HG02884 (cell line): ENCODE results near the gene HIVEP2.

Experiments
- ATAC-seq: cut with Tn5 transposase; IDR thresholded peaks from one replicate; pipeline ENCODE4 v1.9.1; 2021; ENCODE audit warnings: mild to moderate bottlenecking, moderate library complexity; ENCODE audit not compliant: unreplicated experiment

HIVEP2 gene

DNA sequence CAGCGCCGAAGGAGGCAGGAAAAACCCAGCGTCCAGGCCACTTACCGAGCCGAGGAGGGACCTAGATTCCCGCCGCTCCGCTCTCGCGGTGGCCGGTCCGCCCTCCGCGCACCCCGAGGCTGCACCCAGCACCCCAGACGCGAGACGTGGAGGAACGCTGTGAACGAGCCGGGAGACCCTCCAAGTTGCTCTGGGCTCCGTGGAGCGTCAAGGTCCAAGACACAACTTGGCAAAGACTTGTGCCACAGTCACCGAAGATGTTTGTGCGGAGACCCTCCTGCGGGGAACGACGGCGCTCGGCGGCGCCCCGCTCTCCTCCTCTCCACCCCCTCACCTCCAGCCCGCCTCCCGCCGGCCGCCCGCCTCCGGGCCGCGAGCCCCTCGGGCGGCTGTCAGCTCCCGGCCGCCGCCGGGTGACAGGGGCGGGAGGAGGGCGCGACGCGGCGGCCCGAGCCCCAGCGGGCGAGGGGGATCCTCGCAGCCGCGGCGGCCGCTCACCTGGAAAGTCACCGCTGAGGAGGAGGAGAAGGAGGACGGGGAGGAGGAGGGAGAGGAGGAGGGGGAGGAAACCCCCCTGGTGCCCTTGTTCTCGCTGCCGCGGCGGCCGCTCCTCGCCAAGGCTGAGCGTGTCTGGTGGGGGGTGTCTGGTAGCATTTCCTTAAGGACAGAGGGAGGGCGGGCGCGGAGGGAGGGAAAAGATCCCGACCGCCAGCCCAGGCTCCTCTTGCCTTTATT lies 637 bp upstream of the HIVEP2 start:
- no peak for ATAC-seq

DNA sequence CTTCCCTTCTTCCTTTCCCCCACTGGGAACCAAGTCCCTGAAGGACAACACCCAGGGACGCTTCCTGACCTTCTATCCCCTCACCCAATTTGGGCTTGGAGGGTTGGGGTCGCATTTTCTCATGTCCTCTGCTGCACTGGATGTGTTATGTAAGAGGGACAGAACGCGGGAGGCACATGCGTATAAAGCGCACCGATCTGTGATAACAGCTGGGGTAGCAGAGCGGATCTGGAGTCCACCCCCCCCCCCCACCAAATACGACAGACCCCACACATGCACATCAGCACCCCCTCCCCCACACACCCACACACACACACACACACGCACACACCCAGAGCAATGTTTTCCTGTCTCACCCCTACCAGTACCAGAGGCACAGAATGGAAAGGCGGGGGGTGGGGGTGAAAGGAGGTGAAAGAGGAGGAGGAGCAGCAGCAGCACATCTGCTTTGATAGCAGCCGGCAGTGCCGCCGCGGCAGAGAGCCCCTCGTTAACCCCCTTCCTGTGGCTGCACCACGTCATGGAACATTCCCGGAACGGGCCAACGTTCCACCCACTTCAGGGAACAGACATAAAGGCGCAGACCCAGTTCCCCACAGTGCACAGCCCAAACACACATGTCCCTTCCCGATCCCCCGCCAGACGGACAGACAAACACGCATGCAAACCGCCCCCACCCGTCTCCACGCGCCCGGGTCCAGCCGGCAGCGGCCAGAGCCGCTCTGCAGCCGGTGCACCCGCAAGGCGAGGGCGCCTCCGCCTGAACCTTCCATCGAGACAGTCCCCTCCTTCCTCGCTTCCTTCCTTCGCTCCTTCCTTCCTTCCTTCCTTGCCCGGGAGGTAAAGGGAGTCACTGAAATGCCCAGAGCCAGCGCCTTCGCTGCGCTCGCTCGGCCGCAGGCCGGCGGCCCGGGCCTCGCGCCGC lies 590 bp downstream of the HIVEP2 start:
- no peak for ATAC-seq

- ATAC-seq: no peak
These were observed 1.3 kb downstream of the HIVEP2 start for GRCh38 chr6:142943711-142944123.

DNA sequence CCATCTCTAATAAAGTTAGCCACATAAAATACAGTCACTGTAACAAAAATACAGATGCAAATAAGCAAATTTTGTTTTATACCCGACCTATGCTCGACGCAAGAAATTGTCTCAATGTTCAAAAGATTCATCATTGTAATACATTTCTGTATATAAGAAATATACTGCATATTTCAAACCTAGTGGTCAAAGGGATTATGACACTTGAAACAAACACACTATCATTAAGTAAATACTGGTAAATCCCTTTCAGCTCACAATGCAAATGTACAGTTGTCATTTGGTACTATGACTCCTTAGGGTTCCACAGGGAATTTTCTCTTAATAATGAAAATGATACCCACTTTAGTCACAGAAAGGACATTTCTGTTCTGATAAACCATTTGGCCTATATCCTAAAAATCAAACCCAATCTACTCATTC lies 2.2 kb downstream of the HIVEP2 start:
- no peak for ATAC-seq

DNA sequence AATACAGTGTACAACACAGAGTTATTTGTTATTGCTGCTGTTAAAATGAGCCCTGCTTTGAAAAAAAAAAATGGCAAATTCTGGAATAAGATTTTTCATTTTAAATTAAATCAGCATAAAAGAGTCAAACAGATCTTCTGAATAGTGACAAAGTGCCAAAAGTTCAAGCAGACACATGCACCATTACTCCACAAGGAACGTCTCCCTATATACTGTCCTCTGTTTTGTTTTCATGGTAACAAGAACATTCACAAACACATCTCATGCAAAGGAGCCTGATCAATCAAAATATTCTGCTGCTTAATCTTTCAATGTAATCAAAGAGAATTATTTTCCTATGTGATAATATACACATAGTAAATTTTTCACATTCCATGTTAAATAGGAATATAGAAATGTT lies 2.7 kb downstream of the HIVEP2 start:
- no peak for ATAC-seq

GRCh38 chr6:142941018-142941417 lies 4.0 kb downstream of the HIVEP2 start:
- no peak for ATAC-seq

DNA sequence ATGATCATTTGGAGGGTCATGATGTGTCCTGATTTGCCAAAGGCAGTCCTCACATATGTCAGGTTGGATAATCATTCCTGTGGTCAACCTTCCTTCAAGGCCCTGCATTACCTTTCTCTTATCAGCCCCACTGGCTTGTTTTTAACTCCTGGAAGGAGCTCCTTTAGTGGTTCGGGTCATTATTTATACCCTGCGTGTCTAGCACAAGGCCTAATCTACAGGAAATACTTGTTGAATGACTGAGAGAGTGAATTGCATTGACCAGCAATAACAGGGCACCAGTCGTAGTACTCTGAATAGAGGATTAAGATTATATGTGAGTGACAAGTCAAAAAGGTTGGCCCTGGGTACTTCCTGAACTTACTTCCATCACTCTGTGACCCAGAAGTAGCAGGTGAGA lies 4.5 kb downstream of the HIVEP2 start:
- no peak for ATAC-seq

DNA sequence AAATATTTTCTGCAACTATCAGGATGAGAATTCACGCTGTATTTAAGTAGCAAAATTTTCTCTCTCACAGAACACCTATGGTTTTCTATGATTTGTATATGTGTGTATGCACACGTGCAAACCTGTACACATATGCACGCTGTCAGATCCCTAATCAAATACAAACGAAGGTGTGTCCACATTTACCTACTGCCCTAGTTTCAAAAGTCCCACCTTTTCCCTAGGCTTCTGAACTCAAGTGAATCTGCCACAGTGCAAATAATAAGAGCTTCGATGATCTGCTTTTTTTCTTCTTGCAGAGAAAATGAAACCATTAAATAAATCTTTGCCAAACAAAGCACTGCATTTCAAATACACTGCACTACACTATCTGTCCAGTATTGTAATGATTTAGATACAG lies 6.5 kb downstream of the HIVEP2 start:
- no peak for ATAC-seq

- ATAC-seq: no peak
These were observed 7.0 kb downstream of the HIVEP2 start for GRCh38 chr6:142937986-142938385.

DNA sequence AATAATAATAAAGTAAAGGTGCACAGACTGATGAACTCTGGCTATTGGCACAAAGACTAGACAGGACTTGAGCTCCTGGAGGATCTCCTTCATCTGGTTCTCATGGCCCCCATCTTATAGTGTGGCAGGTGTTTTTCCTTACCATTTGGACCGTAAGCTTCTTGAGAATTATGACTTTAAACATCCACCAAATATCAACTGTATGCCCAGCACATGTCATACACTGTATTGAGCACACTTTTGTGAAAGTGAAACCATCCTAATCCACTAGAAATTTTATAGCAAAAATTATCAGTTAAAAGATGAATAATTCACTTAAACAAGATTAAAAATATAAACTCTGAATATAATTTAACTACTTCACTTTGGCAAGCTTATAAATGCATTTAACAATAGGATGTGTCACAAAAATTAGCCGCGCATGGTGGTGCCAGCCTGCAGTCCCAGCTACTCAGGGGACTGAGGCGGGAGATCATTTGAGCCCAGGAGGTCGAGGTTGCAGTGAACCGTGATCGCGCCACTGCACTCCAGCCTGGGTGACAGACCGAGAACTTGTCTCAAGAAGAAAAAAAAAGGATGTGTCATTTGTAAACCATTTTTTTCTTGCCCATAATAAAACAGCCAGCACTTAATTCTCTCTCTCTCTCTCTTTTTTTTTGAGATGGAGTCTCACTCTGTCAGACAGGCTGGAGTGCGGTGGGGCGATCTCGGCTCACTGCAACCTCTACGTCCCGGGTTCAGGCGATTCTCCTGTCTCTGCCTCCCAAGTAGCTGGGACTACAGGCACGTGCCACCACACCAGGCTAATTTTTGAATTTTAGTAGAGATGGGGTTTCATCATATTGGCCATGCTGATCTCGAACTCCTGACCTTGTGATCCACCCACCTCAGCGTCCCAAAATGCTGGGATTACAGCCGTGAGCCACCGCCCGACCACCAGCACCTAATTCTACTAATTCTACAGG lies 9.1 kb downstream of the HIVEP2 start:
- peak; percentile 51 for ATAC-seq

DNA sequence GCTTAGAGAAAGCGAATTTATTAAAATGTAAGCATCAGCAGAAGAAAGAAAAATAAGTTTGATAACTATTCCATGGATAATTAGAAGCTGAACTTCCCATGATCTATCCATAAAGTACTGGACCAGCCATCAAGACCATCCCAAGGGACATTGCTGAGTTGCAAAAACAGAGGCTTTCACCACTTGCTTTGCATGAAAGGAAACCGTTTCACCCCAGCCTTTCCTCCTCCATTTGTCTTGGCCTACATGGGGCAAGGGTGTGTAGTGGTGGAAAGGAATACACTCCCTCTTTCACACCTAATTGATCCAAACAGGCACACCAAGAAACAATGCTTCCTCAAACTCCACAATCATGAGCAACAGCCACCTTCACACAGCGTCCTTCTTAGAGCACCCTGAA lies 10.4 kb downstream of the HIVEP2 start:
- no peak for ATAC-seq

- no peak for ATAC-seq
These were observed 10.9 kb downstream of the HIVEP2 start for GRCh38 chr6:142934106-142934505.

DNA sequence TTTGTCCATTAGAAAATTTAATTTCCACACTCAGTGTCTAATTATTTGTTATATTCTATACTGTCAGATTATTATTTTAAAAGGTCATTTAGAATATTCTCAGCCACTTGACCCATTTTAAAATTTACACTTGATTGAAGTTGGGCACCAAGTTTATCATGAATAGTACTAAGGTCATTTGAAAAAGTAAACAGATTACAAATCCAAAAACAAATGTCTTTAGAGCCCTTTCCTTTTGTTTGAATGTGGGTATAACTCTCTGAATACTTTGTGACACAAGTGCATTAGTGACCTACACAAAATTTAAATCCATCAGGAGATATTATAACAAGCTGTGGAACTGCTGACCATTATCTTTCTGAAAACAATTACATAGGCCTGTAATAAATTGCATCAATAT lies 11.3 kb downstream of the HIVEP2 start:
- no peak for ATAC-seq

DNA sequence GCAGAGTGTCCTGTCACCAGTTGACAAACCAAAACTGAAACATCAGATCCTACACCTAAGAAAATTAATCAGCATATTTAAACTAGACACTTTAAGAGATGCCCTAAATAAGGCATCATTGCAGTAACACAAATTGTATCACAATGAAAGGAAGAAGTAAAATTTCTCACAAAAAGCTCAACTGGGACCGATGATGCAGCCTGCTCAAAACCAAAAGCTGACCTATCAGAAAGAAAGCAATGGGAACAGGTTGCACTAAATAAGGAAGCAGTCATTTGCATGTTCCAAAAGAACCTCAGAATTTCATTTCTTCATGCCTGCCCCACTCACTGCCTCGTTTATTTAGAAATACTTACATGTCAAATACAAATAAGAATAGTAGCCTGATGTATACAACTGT lies 12.1 kb downstream of the HIVEP2 start:
- ATAC-seq: peak; percentile 28

DNA sequence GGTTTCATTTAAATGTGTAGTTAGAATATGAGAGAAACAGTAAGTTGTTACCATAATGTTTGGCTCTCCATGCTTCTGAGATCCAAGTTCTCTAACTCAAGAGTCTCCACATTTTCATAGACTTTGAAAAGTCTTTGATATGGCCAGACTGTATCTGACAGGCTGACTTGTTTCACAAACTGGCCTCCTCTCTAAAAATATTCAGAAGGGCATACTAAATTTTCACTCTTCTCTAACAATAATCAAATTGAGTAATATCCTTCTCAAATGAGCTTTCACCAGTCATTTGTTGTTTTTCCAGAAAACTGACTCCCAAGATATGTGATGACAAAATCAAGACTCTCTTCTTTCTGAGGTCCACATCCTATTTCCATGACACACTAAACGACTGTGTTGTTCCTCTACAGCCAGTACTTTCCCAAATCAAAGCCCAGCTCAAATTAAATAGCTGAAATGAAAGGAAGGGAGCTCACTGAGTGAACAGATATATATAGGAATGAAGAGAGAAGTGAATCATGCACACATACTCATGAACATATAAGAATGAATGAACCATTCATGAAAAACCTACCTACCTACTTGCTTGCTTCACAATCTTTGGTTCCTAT lies 15.1 kb downstream of the HIVEP2 start:
- ATAC-seq: no peak

GRCh38 chr6:142927904-142928303 lies 17.1 kb downstream of the HIVEP2 start:
- ATAC-seq: peak; percentile 32

DNA sequence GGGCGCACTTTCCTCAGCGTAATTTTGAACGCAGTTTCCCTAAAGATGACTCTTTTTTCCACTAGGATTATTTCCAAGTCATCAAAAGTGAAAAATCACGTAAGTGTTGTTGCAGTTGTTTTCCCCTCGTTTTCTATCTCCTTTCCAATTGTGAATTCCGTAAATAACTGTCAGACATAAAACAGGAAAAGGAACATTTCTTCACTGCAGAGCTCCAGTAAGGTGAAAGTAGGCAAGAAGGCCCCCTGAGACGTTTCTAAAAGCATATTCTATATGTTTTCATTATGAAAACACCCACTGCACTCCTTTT lies 17.8 kb downstream of the HIVEP2 start:
- no peak for ATAC-seq

DNA sequence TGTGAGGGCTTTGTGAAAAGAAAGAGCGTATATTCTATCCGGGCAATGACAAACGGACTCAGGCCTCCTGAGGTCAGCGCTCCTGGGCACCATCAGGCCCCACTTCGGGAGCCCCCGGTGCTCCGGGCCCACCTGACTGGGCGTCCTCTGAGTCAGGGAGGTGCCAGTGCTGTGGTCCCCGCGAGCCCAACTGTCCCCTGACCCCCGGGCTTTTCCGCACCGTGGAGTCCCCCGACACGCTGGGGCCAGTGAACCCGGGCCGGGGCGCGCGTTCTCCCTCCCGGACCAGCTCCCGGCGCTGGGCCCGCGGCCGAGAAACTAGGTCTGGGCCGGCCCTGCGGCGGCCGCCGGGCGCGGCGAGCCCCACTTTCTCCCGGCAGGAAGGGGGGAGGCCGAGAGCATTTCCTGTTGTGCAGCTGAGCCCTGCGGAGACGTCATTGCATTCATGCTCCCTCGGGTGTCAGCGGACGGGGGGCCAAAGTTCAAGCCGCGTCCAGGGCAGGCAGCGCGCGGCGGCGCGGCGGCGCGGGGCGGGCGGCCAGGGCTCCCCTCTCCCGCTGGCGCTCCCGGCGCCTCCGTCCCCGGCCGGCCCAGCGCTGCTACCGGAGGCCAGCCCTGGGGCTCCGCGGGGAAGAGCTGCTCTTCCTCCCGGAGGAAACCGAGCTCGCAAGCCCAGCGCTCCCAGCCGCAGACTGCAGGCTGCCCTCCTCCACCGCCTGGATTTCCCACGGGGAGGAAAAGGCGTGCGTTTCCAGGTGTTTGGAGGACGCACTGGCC lies 18.3 kb downstream of the HIVEP2 start:
- peak; percentile 74 for ATAC-seq

GRCh38 chr6:142926177-142926493 lies 18.8 kb downstream of the HIVEP2 start:
- no peak for ATAC-seq

DNA sequence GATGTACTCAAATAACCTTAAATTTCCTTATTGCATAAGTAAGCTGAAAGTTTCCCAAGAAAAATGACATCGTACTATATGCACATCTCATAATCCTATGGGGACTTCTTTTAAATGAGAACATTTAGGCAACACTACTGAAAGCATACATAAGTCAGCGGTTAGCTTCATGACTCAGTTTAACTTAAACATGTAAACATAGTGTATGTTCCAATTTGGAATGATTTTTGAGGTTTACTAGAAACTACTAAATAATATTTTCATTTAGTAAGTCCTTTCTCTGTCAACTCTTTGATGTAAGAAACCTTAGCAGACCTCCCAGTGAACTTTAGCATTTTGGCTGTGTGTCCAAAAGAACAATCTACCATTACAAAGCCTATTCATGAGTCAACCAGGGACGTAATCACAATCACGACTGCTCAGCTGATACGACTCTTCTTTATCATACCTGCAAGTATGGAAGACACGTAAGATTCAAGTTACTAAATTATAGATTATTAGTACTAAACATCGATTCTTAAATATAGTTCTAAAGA lies 19.3 kb downstream of the HIVEP2 start:
- ATAC-seq: no peak
